ENCODE data around the gene UBE2C.
"Not testable (repeated sequence)": the region's sequence is repeated elsewhere in the genome, so short reads cannot be mapped to it uniquely, and the experiment has no call there.

UBE2C gene

GRCh38 chr20:45812157-45813005 is at the start of gene UBE2C:
UBE2C (plus strand) TSS chr20:45812644; CDS start chr20:45812696, 52 bp downstream.
- peak; percentile 98 for DNase-seq

GRCh38 chr20:45764618-45765282 is 47.7 kb upstream of the UBE2C start:
- DNase-seq, result not testable (repeated sequence)

DNA sequence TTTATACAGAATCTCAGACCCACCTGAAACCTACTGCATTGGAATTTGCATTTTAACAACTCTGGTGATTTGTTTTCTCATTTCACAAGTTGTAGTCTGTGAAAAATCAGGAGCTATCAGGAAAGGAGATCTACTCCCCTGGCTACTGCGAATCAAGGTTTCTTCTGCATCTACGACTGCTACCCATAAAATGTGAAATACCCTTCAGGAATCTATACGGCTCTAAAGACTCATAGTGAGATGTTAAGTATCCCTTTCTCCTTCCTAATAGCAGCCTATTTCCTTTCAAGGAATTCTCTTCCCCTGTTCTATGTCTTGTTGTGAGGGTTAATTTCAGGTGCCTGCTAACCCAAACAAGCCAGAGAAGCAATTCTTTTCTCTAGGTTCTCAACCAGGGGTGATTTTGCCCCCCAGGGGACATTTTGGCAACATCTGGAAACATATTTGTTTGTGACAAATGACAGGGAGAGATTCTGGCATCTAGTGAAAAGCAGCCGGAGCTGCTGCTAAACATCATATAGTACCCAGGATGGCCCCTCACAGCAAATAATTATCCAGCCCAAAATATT is 47.1 kb upstream of the UBE2C start:
- no peak for DNase-seq

GRCh38 chr20:45765980-45766379 is 46.5 kb upstream of the UBE2C start:
- DNase-seq, result peak; percentile 26

GRCh38 chr20:45768479-45768878 is 44.0 kb upstream of the UBE2C start:
- no peak for DNase-seq

- DNase-seq, result peak; percentile 81
Measured at GRCh38 chr20:45771182-45771759, 41.2 kb upstream of the UBE2C start.

DNA sequence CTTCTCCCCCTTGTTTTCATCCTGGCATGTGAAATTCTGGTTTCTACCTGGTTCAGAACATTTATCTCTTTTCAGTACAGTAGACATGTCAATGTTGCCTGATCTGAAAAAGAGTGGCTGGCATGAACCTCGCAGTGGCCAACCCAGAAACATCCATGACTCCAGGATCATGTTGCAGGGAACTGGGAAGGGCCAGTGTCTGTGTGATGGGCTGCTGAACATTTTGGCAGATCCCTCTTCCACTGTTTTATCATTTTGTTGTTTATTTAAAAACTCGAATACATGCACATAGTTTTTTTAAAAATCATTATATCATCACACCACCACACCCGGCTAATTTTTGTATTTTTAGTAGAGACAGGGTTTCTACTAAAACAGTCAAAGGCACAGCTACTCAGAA is 39.8 kb upstream of the UBE2C start:
- no peak for DNase-seq

- DNase-seq, result no peak
Measured at GRCh38 chr20:45774945-45775344, 37.5 kb upstream of the UBE2C start.

DNA sequence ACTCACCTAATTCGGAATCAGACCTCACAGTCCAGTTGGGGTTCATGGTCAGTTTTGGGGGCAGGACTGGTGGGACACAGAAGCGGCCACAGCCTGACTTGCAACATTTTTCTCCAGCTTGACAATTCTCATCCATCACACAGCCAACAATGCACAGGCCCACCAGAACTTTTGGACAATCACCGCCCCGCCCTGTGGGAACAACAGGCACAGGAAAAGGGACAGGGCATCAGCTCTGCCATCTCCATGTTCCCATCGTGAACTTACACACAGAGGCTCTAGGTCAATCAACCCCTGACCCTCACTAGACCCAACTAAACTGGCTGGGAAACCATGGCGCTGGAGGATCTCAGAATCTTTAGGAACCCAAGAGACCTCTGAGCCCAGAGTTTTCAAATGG is 37.0 kb upstream of the UBE2C start:
- DNase-seq, result no peak

- DNase-seq, result no peak
Measured at GRCh38 chr20:45776931-45777330, 35.5 kb upstream of the UBE2C start.

DNA sequence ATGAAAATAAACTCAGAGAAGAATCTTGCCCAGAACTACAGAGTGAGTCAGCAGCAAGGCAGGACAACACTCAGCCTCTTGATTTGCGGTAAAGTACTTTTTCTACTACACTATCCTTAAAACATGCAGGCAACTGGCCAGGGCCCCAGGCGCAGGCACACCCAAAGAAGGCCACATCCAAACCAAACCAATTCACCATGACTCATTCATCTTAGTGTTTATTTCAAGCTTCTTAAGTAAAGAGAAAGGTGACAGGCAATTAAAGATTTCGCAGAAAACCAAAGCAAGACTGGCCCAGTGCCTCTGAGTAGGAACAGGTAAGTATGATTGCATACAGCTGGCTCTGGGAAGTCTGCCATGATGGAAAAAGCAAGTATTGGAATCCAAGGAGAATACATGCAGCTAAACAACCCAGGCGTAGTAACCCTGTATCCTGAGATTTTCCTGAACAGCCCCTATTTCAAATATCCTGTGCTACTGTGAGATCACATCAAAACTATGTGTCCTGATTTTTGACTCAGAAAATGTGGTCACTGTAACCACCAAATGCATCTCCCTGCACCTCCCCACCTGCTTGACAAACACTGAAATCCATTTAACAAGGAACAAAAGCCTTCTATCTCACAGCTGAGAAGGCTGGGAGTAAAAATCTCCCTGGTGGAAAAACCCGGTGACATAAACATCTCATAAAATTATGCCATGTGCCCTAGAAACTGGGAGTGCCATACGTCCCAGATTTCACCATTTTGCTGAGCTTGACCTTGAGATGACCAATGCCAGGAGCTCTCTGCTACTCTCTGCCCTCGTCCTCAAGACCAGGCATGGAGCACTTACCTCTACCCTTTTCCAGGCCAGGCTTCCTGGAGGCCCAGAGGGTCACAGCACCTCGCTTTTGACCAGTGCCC is 33.2 kb upstream of the UBE2C start:
- DNase-seq, result peak; percentile 47

DNA sequence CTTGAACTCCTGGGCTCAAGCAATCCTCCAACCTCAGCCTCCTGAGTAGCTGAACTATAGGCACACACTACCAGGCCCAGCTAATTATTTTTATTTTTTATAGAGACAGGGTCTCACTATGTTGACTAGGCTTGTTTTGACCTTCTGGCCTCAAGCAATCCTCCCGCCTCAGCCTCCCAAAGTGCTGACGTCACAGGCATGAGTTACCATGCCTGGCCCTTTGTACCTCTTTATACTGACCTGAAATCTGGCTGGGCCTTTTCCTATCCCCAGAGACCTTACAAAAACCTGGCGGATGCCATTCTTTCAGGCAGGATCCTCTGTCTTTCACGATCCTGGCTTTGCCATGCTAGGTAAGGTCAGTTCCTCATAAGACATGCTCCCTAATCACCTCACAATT is 32.3 kb upstream of the UBE2C start:
- no peak for DNase-seq

DNA sequence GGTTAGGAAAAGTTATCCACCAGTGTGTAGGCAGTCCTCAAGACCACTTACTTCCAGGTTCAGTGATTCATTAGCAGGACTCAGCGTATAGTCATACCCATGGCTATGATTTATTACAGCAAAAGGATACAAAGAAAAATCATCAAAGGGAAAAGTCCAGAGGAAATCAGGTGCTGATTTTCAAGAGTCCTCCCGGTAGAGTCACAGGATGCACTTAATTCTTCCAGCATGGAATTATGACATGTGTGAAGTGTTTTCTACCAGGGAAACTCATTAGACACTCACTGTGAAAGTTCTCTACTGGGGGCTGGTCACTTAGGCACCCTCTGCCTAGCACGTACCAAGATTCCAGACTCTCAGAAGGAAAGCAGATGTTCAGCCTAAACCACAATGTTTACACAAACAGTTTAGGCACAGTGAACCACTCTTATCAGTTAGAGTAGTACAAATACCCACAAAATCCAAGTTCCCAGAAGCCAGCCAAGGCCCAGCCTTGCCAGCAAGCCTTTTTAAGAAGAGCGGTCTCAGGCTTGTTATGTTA is 31.0 kb upstream of the UBE2C start:
- no peak for DNase-seq

DNA sequence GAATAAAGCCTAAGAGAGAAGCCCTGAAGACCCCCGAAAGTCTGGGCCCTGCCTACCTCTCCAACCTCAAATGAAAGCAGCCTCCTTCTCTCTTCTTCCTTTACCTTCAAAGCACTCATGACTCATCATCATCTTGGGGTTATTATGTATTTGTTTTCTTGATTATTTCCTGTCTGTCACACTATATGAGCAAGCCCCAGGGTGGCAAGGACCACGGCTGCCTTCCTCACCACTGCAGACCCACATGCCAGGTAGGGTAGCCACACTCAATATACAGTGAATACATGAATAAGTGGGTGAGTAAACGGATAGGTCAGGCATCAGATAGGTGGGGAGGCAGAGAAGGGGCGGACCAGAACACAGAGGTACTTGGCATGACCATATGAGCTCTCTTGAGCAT is 29.6 kb upstream of the UBE2C start:
- no peak for DNase-seq

GRCh38 chr20:45783656-45784294 is 28.7 kb upstream of the UBE2C start:
- no peak for DNase-seq

- DNase-seq, result peak; percentile 66
Measured at GRCh38 chr20:45788351-45788750, 24.1 kb upstream of the UBE2C start.

GRCh38 chr20:45792317-45793118 is 19.9 kb upstream of the UBE2C start:
- DNase-seq, result peak; percentile 81

DNA sequence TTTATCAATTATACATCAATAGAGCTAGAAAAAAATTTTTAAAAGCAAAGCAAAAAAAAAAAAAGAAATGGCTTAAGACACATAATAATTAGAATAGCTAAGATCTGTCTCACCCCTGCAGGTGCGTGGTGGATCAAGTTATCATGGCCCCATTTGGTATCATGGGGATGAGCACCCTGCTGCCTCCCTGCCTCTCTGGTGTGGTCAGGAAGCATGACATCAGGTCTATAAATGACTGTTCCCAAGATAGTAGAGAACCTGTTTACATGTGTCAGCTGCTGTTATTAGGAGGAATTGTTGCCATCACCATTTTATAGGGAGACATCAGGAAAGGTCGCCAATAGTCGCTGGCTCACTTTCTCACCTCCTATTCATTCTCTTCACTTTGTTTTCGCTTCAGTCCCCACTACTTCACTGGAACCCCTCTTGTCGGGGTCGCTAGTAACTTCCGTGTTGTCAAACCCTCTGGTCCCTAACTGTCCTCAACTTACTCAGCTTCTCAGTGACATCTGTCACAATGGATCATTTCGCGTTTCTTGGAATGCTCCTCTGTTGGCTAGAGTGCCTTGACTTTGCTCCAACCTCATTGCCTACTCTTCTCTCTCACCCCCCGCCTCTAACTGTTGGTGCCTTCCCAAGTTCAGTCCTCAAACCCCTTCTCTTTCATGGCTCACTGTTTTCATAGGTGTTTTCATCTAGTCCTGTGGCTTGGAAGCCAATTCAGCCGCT is 15.9 kb upstream of the UBE2C start:
- no peak for DNase-seq

- DNase-seq, result not testable (repeated sequence)
Measured at GRCh38 chr20:45797510-45797909, 14.9 kb upstream of the UBE2C start.

- not testable (repeated sequence) for DNase-seq
Measured at GRCh38 chr20:45797955-45798354, 14.5 kb upstream of the UBE2C start.
